Bronchial epithelial cell (primary cell): ENCODE measurements around the gene BAAT. TPM values are rescaled to one million over a fixed set of nuclear protein-coding genes. Genes with fewer than 3 reads are reported as not detected.

Experiments used
- DNase-seq: peaks from one replicate; pipeline ENCODE4 v3.0.0-alpha.2; 2010; ENCODE audit warnings: low read depth
- FAIRE-seq: peaks from 2 replicates; lab custom pipeline; 2011; peaks lifted over from hg19 to GRCh38; lab: Jason Lieb, UNC
- H3K27me3 ChIP-seq: 2 replicates; pipeline ENCODE4 v1.5.1; 2011; ENCODE audit warnings: low read length; ENCODE audit not compliant: control insufficient read depth, insufficient read depth
- H3K36me3 ChIP-seq: 2 replicates; pipeline ENCODE4 v1.5.1; 2011; ENCODE audit warnings: low read length; ENCODE audit not compliant: control insufficient read depth, insufficient read depth
- H3K4me3 ChIP-seq: 2 replicates; pipeline ENCODE4 v1.5.1; 2011; ENCODE audit warnings: mild to moderate bottlenecking, low read depth, low read length, control low read depth
- CTCF ChIP-seq: IDR thresholded peaks from 2 replicates; pipeline ENCODE4 v1.5.1; 2011; ENCODE audit warnings: mild to moderate bottlenecking, moderate library complexity, low read length, control low read depth, inconsistent platforms; ENCODE audit not compliant: insufficient read depth, severe bottlenecking
- total RNA-seq: library from RNA; depleted of rRNA; stranded (reverse); fragments of >200 nt; gene quantifications from 2 replicates; pipeline ENCODE4 v1.2.1, GENCODE V29; 2014

BAAT gene
- total RNA-seq, 1 donor from 2014 or later: 0.26 TPM

GRCh38 chr9:101311758-101312420, 72.9 kb downstream of the BAAT start:
- FAIRE-seq (no peak), DNase-seq (peak; percentile 85)
- TF ChIP-seq CTCF: peak; percentile 41
- no peaks in the 10 kb centered on the region for H3K27me3 ChIP-seq
- H3K36me3 ChIP-seq: no peaks in the 10 kb centered on the region
- no peak overlapping the region for H3K4me3 ChIP-seq

DNA sequence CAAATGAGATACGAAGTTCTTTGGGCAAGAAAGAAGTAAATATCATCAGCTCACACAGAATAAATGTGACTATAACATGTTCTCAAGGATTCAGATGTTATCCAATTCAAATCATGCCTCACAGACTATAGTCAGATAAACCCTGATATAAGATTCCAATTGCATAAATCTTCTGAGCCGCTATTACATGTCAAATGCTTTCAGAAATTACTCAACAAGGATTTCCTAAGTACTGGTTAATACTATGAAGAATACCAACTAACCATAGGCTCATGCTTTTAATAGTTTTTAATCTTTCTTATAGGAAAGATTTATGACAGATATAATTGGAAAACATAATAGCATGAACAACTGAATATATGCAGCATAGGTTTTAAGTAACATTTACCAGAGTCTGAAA, 73.6 kb downstream of the BAAT start:
- DNase-seq: peak; percentile 45
- no peak for TF ChIP-seq CTCF
- no peaks in the 10 kb centered on the region for H3K36me3 ChIP-seq

More for the DNA sequence above, 73.6 kb downstream of the BAAT start:
- Histone ChIP-seq H3K4me3 (no peak overlapping the region), H3K27me3 (no peaks in the 10 kb centered on the region)
- FAIRE-seq: no peak

Other genes starting within 250 kb of the BAAT start
- 11.6 and 14.3 TPM in 2 replicates for gene MRPL50, start 13.6 kb upstream of the BAAT start, total RNA-seq
- 11.4 and 12.1 TPM in 2 replicates for gene ZNF189, start 13.8 kb upstream of the BAAT start, total RNA-seq
- gene ALDOB, start 50.8 kb upstream of the BAAT start, total RNA-seq: 0.13 TPM in 1 of 2 replicates, not detected in the other
- gene RNF20, start 148.8 kb upstream of the BAAT start, total RNA-seq: 37.6 and 56.3 TPM in 2 replicates
- not detected in 2 replicates for gene PPP3R2, start 210.0 kb upstream of the BAAT start, total RNA-seq